Activated naive CD4-positive, alpha-beta T cell treated with anti-CD3 and anti-CD28 coated beads, Interleukin-2, amount 50 U/mL, for 72 hours (primary cell): ENCODE data around the gene EIF3M. TPM values are rescaled to one million over a fixed set of nuclear protein-coding genes. Genes with fewer than 3 reads are reported as not detected.
"Not testable (repeated sequence)": the region's sequence is repeated elsewhere in the genome, so short reads cannot be mapped to it uniquely, and the experiment has no call there.

ENCODE experiments used
- ATAC-seq, 2 donors: fragments of 150-1000 bp; cut with Tn5 transposase; 2 replicates each; pipeline ENCODE4 v1.10.0; 2021; ENCODE audit warnings: mild to moderate bottlenecking in 2 of 2, moderate library complexity in 2 of 2
- DNase-seq, 2 donors: peaks; one replicate each; pipeline ENCODE4 v3.0.0; 2021 to 2022; ENCODE audit warnings: low spot score in 2 of 2
- H3K27ac Mint-ChIP-seq, 2 donors: one replicate each; pipeline ENCODE4 v1.8.0; 2022; ENCODE audit warnings: mild to moderate bottlenecking in 2 of 2, mixed read lengths in 2 of 2
- H3K36me3 Mint-ChIP-seq, 2 donors: one replicate each; pipeline ENCODE4 v1.8.0; 2022; ENCODE audit warnings: mixed read lengths in 2 of 2
- H3K9me3 Mint-ChIP-seq, 2 donors: one replicate each; pipeline ENCODE4 v1.8.0; 2022; ENCODE audit warnings: mixed read lengths in 2 of 2
- total RNA-seq, 2 donors: library from RNA; stranded (reverse); gene quantifications; one replicate each; pipeline ENCODE4 v1.2.3, GENCODE V29; 2022

The EIF3M gene
- total RNA-seq, 2 donors from 2014 or later: 343 to 359 TPM

DNA sequence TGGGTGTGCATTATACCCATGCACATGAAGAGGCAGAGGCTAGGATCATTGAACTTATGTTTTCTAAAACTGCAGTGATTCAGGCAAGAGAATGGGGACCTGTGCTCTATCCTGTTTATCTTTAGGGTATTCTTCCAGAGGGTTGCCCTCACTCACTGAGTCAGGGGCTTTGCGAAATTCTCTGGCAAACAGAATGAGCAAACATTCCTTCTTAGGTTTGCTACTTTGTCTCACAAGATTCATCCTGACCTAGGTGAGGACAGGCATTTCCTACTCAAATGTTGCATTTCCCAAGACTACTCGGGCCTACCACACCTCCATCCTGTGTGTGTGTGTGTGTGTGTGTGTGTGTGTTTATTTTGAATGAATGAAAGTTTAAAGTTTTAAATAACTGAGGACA is 2.7 kb upstream of the EIF3M start:
- ATAC-seq (no peak), DNase-seq (no peak)
- no peak overlapping the region for H3K27ac Mint-ChIP-seq

DNA sequence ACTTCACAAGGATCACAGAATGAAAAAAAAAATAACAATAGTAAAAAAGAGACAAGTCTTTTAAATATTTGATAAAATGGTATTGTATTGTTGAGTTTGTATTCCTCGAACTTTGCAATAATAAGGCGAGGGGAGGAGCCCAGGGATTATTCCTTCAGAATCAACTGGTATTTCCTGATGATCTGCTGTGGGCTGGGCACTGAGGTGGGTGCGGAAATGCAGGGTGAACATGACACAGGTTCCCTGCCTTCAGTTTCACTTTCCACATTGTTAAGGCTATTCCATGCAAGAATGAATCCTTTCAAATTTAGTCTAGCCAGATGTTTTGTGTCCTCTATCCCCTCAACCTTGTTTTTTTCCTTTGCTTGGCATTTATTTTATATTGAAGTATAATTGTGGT is 2.1 kb upstream of the EIF3M start:
- H3K9me3 Mint-ChIP-seq: no peaks in the 10 kb centered on the region
- no peak overlapping the region for H3K27ac Mint-ChIP-seq
- DNase-seq: no peak
- no peak for ATAC-seq
- peaks cover 18 to 21% of the 10 kb centered on the region in 2 donors for H3K36me3 Mint-ChIP-seq

More for the DNA sequence above, 2.7 kb upstream of the EIF3M start:
- H3K36me3 Mint-ChIP-seq: peaks cover 18% of the 10 kb centered on the region in 2 donors
- H3K9me3 Mint-ChIP-seq: no peaks in the 10 kb centered on the region

- ATAC-seq: no peak
- peak overlapping the region; percentile 97 for H3K27ac Mint-ChIP-seq
- peaks cover 18 to 32% of the 10 kb centered on the region in 2 donors for H3K36me3 Mint-ChIP-seq
- no peaks in the 10 kb centered on the region for H3K9me3 Mint-ChIP-seq
- DNase-seq: no peak
Observed at GRCh38 chr11:32584921-32585320, 1.3 kb downstream of the EIF3M start.

GRCh38 chr11:32586576-32587190 is 3.1 kb downstream of the EIF3M start:
- H3K9me3 Mint-ChIP-seq: no peaks in the 10 kb centered on the region
- no peak for ATAC-seq
- no peak overlapping the region for H3K27ac Mint-ChIP-seq
- peaks cover 21 to 45% of the 10 kb centered on the region in 2 donors for H3K36me3 Mint-ChIP-seq
- DNase-seq: no peak

GRCh38 chr11:32594272-32594671 is 10.6 kb downstream of the EIF3M start:
- DNase-seq (no peak), ATAC-seq (peak in 1 of 2 donors; percentile 60)
- Mint-ChIP-seq H3K36me3 (peaks cover 12 to 70% of the 10 kb centered on the region in 2 donors), H3K9me3 (no peaks in the 10 kb centered on the region), H3K27ac (no peak overlapping the region)

DNA sequence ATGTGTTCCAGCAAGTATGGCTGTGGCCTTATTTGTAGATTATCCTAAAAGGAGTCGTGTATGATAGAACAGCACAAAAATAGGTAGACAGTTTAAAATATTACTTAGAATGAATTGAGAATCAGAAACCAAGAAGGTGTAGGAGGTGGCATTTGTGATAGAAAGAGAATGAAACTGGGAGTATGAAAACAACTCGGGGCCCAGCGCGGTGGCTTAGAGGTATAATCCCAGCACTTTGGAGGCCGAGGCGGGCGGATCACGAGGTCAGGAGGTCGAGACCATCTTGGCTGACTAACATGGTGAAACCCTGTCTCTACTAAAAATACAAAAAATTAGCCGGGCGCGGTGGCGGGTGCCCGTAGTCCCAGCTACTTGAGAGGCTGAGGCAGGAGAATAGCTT is 12.5 kb downstream of the EIF3M start:
- Mint-ChIP-seq H3K27ac (peak overlapping the region; percentile 80 to 85), H3K36me3 (peaks cover 12 to 53% of the 10 kb centered on the region in 2 donors)
- ATAC-seq: peak; percentile 36 to 40
- not testable (repeated sequence) for DNase-seq, H3K9me3 Mint-ChIP-seq

- DNase-seq (no peak), ATAC-seq (no peak)
- Mint-ChIP-seq H3K36me3 (peaks cover 0 to 45% of the 10 kb centered on the region in 2 donors), H3K27ac (no peak overlapping the region), H3K9me3 (no peaks in the 10 kb centered on the region)
Observed at GRCh38 chr11:32597921-32598320, 14.3 kb downstream of the EIF3M start.

- no peak for DNase-seq
- Mint-ChIP-seq H3K36me3 (peaks cover under 1 to 22% of the 10 kb centered on the region in 2 donors), H3K9me3 (peaks cover 0 to under 1% of the 10 kb centered on the region in 2 donors), H3K27ac (peak overlapping the region in 1 of 2 donors; percentile 18)
- no peak for ATAC-seq
Observed at GRCh38 chr11:32602657-32603415, 19.2 kb downstream of the EIF3M start.

DNA sequence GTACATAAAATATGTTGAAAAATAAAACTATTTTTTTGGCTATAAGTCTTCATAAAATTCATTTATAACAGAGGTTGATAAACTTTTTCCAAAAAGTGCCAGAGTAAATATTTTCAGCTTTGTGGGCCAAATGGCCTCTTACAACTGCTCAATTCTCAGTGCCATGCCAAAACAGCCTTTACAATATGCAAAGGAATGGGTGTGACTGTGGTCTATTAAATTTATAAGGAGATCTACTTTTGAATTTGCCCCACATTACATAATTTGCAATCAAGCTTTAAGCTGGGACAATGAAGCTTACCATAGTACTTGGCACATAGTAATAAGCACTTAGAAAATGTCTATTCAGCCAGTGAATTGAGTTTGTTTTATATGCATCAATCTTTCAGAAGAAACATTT is 22.6 kb downstream of the EIF3M start:
- H3K36me3 Mint-ChIP-seq: peaks cover 16 to 39% of the 10 kb centered on the region in 2 donors

GRCh38 chr11:32608826-32609225 is 25.2 kb downstream of the EIF3M start:
- not testable (repeated sequence) for ATAC-seq, DNase-seq, H3K27ac Mint-ChIP-seq
- H3K9me3 Mint-ChIP-seq: peaks cover 4 to 14% of the 10 kb centered on the region in 2 donors
- H3K36me3 Mint-ChIP-seq: peaks cover 16 to 30% of the 10 kb centered on the region in 2 donors

More for the DNA sequence above, 22.6 kb downstream of the EIF3M start:
- Mint-ChIP-seq H3K27ac (no peak overlapping the region), H3K9me3 (peaks cover 4 to 14% of the 10 kb centered on the region in 2 donors)
- no peak for DNase-seq
- ATAC-seq: no peak

DNA sequence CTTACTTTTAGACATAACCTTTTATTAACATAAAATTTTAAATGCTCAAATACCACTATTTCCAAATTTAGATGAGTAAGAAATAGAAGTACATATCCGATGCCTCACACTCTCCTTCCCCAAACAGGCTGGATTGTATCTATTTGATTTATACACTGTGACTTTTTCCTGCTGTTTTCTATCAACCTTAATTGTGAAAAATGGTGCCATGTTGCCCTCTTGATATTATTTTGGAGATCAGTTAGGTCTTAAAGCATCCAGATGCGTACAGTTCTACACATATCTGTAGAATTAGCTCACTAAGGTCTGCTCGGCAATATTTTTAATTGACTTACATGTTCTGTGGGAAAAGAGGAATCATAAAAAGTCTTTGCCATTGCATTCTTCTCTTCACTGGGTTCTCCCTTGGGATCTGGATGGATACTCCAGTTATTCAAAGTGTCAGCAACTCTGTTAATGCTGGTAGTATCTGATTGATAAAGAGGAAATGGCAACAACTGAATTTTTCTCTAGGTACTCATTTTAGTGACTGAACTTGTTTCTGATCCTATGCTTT is 27.2 kb downstream of the EIF3M start:
- no peak for ATAC-seq
- no peak overlapping the region for H3K27ac Mint-ChIP-seq
- peaks cover 16 to 24% of the 10 kb centered on the region in 2 donors for H3K36me3 Mint-ChIP-seq

DNA sequence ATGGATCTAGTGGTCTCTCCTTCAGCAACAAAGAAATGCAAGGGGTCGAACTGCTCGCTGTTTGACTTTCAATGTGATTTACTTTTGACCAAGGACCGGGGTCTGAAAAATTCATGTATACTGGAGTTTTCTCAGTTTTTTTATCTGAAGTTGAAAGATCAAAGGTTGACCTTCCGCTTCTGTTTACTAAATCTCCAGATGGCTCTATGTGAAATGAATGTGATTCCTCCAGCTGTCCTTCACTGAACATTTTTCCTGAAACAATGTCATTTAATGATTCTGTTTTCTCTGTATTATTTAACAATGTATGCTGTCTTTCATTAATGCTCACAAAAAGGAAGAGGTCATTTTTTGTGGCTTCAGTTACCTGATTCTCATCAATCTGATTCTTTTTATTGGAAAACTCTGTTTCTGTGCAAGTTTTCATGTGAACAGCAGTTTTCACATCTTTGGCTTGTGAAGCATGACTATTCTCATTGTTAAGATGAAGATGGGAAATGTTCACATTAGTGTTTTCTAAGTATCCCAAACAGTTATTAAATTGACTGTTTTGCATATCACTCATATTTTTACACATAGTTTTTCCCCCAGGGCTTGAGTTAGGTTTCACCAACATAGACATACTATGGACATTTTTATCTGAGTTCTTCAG is 30.0 kb downstream of the EIF3M start:
- no peak for DNase-seq
- peaks cover under 1 to 10% of the 10 kb centered on the region in 2 donors for H3K9me3 Mint-ChIP-seq
- no peak for ATAC-seq
- H3K36me3 Mint-ChIP-seq: peaks cover 10 to 11% of the 10 kb centered on the region in 2 donors
- H3K27ac Mint-ChIP-seq: no peak overlapping the region

More for the DNA sequence above, 27.2 kb downstream of the EIF3M start:
- no peak for DNase-seq
- H3K9me3 Mint-ChIP-seq: peaks cover 4 to 14% of the 10 kb centered on the region in 2 donors

DNA sequence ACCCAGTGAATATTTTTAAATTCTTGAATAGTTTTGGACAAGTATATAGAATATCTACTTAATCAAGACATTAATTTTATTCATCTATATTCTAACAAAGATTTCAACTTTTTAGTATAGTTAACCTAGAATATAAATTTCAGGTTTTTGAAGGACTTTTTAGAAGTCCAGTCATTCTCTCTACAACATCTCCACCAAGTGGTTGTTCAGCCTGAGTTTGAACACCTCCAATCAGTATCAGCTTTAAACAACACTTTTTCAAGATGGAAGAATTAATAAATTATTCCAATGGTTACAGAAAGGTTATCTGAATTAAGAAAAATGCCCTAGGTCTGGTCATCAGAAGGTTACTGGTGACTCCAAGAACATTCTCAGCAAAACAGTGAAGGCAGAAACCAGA is 31.8 kb downstream of the EIF3M start:
- no peak for DNase-seq
- Mint-ChIP-seq H3K9me3 (peaks cover 4 to 11% of the 10 kb centered on the region in 2 donors), H3K27ac (no peak overlapping the region), H3K36me3 (peaks cover 0 to 11% of the 10 kb centered on the region in 2 donors)
- ATAC-seq: no peak

DNA sequence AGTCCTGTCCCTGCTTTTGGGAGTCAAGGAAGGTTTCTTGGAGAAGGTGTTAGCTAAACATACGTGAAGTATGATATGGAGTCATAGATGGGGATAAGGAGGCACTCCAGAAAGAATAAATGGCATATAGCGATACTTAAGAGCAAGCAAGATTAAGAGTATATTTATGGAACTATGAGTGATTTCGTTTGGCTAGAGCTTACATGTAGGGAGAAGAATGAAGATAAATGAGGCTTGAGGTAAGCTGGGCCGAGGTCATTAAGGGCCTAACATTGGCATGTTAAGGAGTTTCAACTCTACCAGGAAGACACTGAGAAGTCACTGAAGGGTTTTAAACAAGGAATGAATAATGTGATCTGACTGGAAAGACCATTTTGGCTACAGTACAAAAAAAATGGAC is 33.3 kb downstream of the EIF3M start:
- H3K36me3 Mint-ChIP-seq: peaks cover 0 to 11% of the 10 kb centered on the region in 2 donors
- DNase-seq (no peak), ATAC-seq (no peak)
- no peak overlapping the region for H3K27ac Mint-ChIP-seq
- H3K9me3 Mint-ChIP-seq: peaks cover 4 to 11% of the 10 kb centered on the region in 2 donors

GRCh38 chr11:32630844-32631243 is 47.2 kb downstream of the EIF3M start:
- Mint-ChIP-seq H3K27ac (no peak overlapping the region), H3K9me3 (no peaks in the 10 kb centered on the region), H3K36me3 (no peaks in the 10 kb centered on the region)
- ATAC-seq: no peak
- DNase-seq: no peak

DNA sequence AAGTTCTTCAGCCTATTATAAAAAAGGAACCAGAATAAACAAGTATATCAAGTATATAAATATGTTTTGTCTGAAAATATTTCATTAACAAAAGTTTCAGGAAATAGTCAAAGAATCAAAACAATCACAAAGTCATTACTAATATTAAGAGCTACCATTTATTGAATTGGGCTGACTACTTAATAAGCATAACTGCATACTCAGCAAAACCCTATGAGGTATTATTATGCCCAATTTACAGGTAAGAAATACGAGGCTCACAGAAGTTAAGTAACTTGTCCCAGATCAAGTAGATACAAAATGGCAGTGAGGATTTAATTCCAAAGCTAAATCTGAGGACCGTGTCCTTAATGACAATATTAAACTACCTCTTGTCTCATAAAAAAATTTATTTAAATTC is 52.2 kb downstream of the EIF3M start:
- H3K27ac Mint-ChIP-seq: no peak overlapping the region
- no peak for DNase-seq

GRCh38 chr11:32641361-32641760 is 57.7 kb downstream of the EIF3M start:
- no peaks in the 10 kb centered on the region for H3K9me3 Mint-ChIP-seq
- H3K36me3 Mint-ChIP-seq: no peaks in the 10 kb centered on the region
- DNase-seq (no peak), ATAC-seq (no peak)
- no peak overlapping the region for H3K27ac Mint-ChIP-seq

More for the DNA sequence above, 52.2 kb downstream of the EIF3M start:
- H3K9me3 Mint-ChIP-seq: no peaks in the 10 kb centered on the region
- ATAC-seq: no peak
- H3K36me3 Mint-ChIP-seq: no peaks in the 10 kb centered on the region
